BLaER1 treated with 17β-estradiol and CSF1 and Interleukin-3, amounts not matched to agents 10 nM and 100 nM (cell line): ENCODE measurements around the gene RECQL5.

Experiments used
- H3K27ac ChIP-seq, 11 experiments: shearing (Covaris generic); formaldehyde crosslinking; 2 replicates each; pipeline ENCODE4 v1.8.1; 2022
- H3K27me3 ChIP-seq, 11 experiments: shearing (Covaris generic); formaldehyde crosslinking; 2 replicates each; pipeline ENCODE4 v1.8.1; 2022
- H3K36me3 ChIP-seq, 11 experiments: shearing (Covaris generic); formaldehyde crosslinking; 2 replicates each; pipeline ENCODE4 v1.8.1; 2022
- H3K4me1 ChIP-seq, 10 experiments: shearing (Covaris generic); formaldehyde crosslinking; 2 replicates each; pipeline ENCODE4 v1.8.1; 2022
- H3K4me2 ChIP-seq, 11 experiments: shearing (Covaris generic); formaldehyde crosslinking; 2 replicates each; pipeline ENCODE4 v1.8.1; 2022
- H3K4me3 ChIP-seq, 10 experiments: shearing (Covaris generic); formaldehyde crosslinking; 2 replicates each; pipeline ENCODE4 v1.8.1; 2022
- H3K9ac ChIP-seq, 11 experiments: shearing (Covaris generic); formaldehyde crosslinking; 2 replicates each; pipeline ENCODE4 v1.8.1; 2022
- H3K9me3 ChIP-seq, 11 experiments: shearing (Covaris generic); formaldehyde crosslinking; replicated peaks in 1 of 11; 2 replicates each; pipeline ENCODE4 v1.8.1; 2022
- H4K20me1 ChIP-seq, 11 experiments: shearing (Covaris generic); formaldehyde crosslinking; 2 replicates each; pipeline ENCODE4 v1.8.1; 2022
- Cebpa-rat ChIP-seq, 11 experiments: shearing (Covaris generic); IDR thresholded peaks; 2 replicates each; pipeline ENCODE4 v1.8.1; 2022

The RECQL5 gene

DNA sequence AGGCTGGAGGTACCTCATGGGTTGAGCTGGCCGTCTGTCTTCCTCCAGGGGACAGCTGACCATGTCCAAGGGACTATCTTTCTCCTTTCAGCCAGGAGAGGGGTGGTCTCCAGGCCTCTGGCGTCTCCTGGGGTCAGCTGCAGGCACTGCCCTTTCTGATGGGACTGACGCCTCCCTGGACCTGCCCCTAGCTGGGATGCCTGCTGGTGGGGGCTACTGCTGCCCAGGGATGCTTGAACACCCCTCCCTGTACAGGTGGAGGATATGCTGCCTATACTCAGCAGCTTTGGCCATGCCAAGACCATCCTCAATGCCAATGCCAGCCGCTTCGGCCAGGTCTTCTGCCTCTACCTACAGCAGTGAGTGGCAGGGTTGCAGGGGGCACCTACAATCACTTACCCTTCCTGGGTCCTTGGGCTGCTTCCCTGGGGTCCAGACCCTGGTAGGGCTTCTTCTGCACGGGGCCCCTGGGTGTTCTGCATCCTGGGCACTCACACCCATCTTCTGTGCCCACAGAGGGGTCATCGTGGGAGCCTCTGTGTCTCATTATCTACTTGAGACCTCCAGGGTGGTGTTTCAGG is 75.1 kb downstream of the RECQL5 start:
- Histone ChIP-seq H3K9ac (peak overlapping the region in 4 of 11 experiments; percentile 5 to 99 (median 88); a peak in 5 of 22 replicates), H3K27me3 (no peaks in the 10 kb centered on the region), H3K4me2 (peak overlapping the region in 4 of 11 experiments; percentile 96 to 98 (median 97); a peak in 3 of 22 replicates), H3K4me1 (peaks cover 26 to 45% (median 34%) of the 10 kb centered on the region in 10 experiments), H3K36me3 (peaks cover 11 to 67% (median 43%) of the 10 kb centered on the region in 11 experiments; a peak in 21 of 22 replicates), H3K9me3 (no peaks in the 10 kb centered on the region), H4K20me1 (peaks cover 8 to 75% (median 67%) of the 10 kb centered on the region in 11 experiments; a peak in 21 of 22 replicates), H3K4me3 (no peak overlapping the region), H3K27ac (0 out of 22 replicates have a peak overlapping the region, but pooled peaks of 1 of the 11 experiments have one; percentile 15)
- TF ChIP-seq Cebpa-rat (IDR thresholded peaks at IDR 0.05) = no peak

- Histone ChIP-seq H3K27me3 (no peaks in the 10 kb centered on the region), H3K4me1 (peaks cover 28 to 50% (median 35%) of the 10 kb centered on the region in 10 experiments), H3K4me3 (peak overlapping the region in 8 of 10 experiments; percentile 67 to 99 (median 93); a peak in 9 of 20 replicates), H3K4me2 (peak overlapping the region; percentile 92 to 98 (median 96)), H3K9ac (peak overlapping the region; percentile 78 to 100 (median 97); a peak in 19 of 22 replicates), H3K9me3 (no peaks in the 10 kb centered on the region; a peak in 1 of 22 replicates), H3K36me3 (peaks cover 11 to 60% (median 41%) of the 10 kb centered on the region in 11 experiments; a peak in 21 of 22 replicates), H3K27ac (peak overlapping the region in 5 of 11 experiments; percentile 12 to 66 (median 60); a peak in 5 of 22 replicates), H4K20me1 (peaks cover 8 to 68% (median 59%) of the 10 kb centered on the region in 11 experiments; a peak in 21 of 22 replicates)
- TF ChIP-seq Cebpa-rat (IDR thresholded peaks at IDR 0.05) = no peak
Measured at GRCh38 chr17:75590849-75591721, 75.9 kb downstream of the RECQL5 start.

GRCh38 chr17:75590314-75590761 is 76.6 kb downstream of the RECQL5 start:
- Histone ChIP-seq H3K27ac (peak overlapping the region in 9 of 11 experiments; percentile 23 to 96 (median 66); a peak in 10 of 22 replicates), H3K4me2 (peak overlapping the region; percentile 92 to 98 (median 96)), H3K4me3 (peak overlapping the region; percentile 67 to 99 (median 90); a peak in 18 of 20 replicates), H3K36me3 (peaks cover 11 to 55% (median 39%) of the 10 kb centered on the region in 11 experiments; a peak in 21 of 22 replicates), H3K9me3 (no peaks in the 10 kb centered on the region; a peak in 1 of 22 replicates), H4K20me1 (peaks cover 8 to 60% (median 52%) of the 10 kb centered on the region in 11 experiments; a peak in 21 of 22 replicates), H3K27me3 (no peaks in the 10 kb centered on the region), H3K4me1 (peaks cover 30 to 45% (median 39%) of the 10 kb centered on the region in 10 experiments), H3K9ac (peak overlapping the region; percentile 78 to 100 (median 97))
- TF ChIP-seq Cebpa-rat (IDR thresholded peaks at IDR 0.05) = no peak

DNA sequence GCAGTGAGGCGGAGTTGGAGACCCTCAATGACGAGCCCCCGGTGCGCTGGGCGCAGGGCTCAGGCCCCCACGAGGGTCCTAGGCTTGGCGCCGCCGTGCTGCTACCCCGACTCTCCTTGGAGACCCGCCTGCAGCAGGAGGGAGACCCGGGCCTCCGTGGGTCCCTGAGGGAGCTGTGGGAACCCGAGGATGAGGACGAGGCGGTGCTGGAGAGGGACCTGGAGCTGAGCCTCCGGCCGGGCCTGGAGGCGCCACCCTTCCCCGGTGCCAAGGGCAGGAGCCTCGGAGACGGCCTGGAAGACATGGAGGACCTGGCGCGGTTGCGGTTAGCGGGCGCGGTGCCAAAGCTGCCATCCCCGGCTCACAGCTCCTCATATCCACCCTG is 77.0 kb downstream of the RECQL5 start:
- peak overlapping the region; percentile 67 to 99 (median 90) for H3K4me3 ChIP-seq
- peak overlapping the region in 10 of 11 experiments; percentile 55 to 97 (median 66); a peak in 16 of 22 replicates for H3K27ac ChIP-seq
- peak overlapping the region; percentile 78 to 100 (median 97) for H3K9ac ChIP-seq

GRCh38 chr17:75589012-75589918 is 77.7 kb downstream of the RECQL5 start:
- Histone ChIP-seq H3K36me3 (peaks cover 11 to 44% (median 33%) of the 10 kb centered on the region in 11 experiments; a peak in 21 of 22 replicates), H3K4me1 (peaks cover 30 to 56% (median 48%) of the 10 kb centered on the region in 10 experiments), H3K27me3 (no peaks in the 10 kb centered on the region), H3K9me3 (no peaks in the 10 kb centered on the region; a peak in 1 of 22 replicates), H3K4me3 (peak overlapping the region; percentile 68 to 99 (median 92)), H3K4me2 (peak overlapping the region; percentile 94 to 99 (median 97)), H3K9ac (peak overlapping the region; percentile 96 to 100 (median 99)), H3K27ac (peak overlapping the region; percentile 96 to 100 (median 99)), H4K20me1 (peaks cover 8 to 50% (median 41%) of the 10 kb centered on the region in 11 experiments; a peak in 21 of 22 replicates)
- no peak for TF ChIP-seq Cebpa-rat (IDR thresholded peaks at IDR 0.05)

More for the DNA sequence above, 77.0 kb downstream of the RECQL5 start:
- peak overlapping the region; percentile 92 to 98 (median 96) for H3K4me2 ChIP-seq
- H3K9me3 ChIP-seq = no peaks in the 10 kb centered on the region; a peak in 1 of 22 replicates
- peaks cover 8 to 56% (median 48%) of the 10 kb centered on the region in 11 experiments; a peak in 21 of 22 replicates for H4K20me1 ChIP-seq
- TF ChIP-seq Cebpa-rat (IDR thresholded peaks at IDR 0.05) = no peak
- peaks cover 11 to 51% (median 39%) of the 10 kb centered on the region in 11 experiments; a peak in 21 of 22 replicates for H3K36me3 ChIP-seq
- peaks cover 30 to 49% (median 42%) of the 10 kb centered on the region in 10 experiments for H3K4me1 ChIP-seq
- H3K27me3 ChIP-seq = no peaks in the 10 kb centered on the region

GRCh38 chr17:75588596-75589011 is 78.3 kb downstream of the RECQL5 start:
- H4K20me1 ChIP-seq = peaks cover 8 to 43% (median 36%) of the 10 kb centered on the region in 11 experiments; a peak in 21 of 22 replicates
- TF ChIP-seq Cebpa-rat (IDR thresholded peaks at IDR 0.05) = no peak
- H3K9ac ChIP-seq = peak overlapping the region; percentile 96 to 100 (median 99)
- H3K4me3 ChIP-seq = peak overlapping the region; percentile 68 to 99 (median 92)
- H3K4me1 ChIP-seq = peaks cover 30 to 62% (median 55%) of the 10 kb centered on the region in 10 experiments
- peaks cover 11 to 38% (median 31%) of the 10 kb centered on the region in 11 experiments; a peak in 21 of 22 replicates for H3K36me3 ChIP-seq
- H3K27me3 ChIP-seq = no peaks in the 10 kb centered on the region
- H3K9me3 ChIP-seq = no peaks in the 10 kb centered on the region; a peak in 1 of 22 replicates
- peak overlapping the region; percentile 86 to 99 (median 94) for H3K4me2 ChIP-seq
- H3K27ac ChIP-seq = peak overlapping the region; percentile 96 to 100 (median 99)
